Adrenal gland (tissue), 12 donors: ENCODE data around the gene CHMP4A. TPM values are rescaled to one million over a fixed set of nuclear protein-coding genes. Genes with fewer than 3 reads are reported as not detected.

ENCODE experiments used
- DNase-seq, 7 donors: peaks; one replicate each; pipeline ENCODE4 v3.0.0-alpha.2; 2019 to 2020
- H3K27ac ChIP-seq, 5 donors: fragments of 200-600 bp; sonication (generic) in 4 of 5; 1 replicate in 3 of 5; 2 replicates in 2 of 5; pipeline versions ENCODE4 v1.5.1 to v1.8.0; 2016 to 2020; ENCODE audit warnings: mild to moderate bottlenecking in 1 of 5
- H3K27me3 ChIP-seq: fragments of 200-600 bp; 2 replicates; pipeline ENCODE4 v1.8.0; 2021
- H3K36me3 ChIP-seq, 2 donors: fragments of 200-600 bp; replicated peaks in 1 of 2; 1 replicate in 1 of 2; 2 replicates in 1 of 2; pipeline versions ENCODE4 v1.5.1 to v1.8.0; 2018 to 2022
- H3K4me1 ChIP-seq, 2 donors: fragments of 200-600 bp; replicated peaks in 1 of 2; 1 replicate in 1 of 2; 2 replicates in 1 of 2; pipeline versions ENCODE4 v1.5.1 to v1.8.0; 2018 to 2021
- H3K4me3 ChIP-seq, 4 donors: fragments of 200-600 bp; sonication (generic) in 3 of 4; one replicate each; pipeline ENCODE4 v1.5.1; 2016 to 2018
- H3K9me3 ChIP-seq, 3 donors: fragments of 200-600 bp; sonication (generic) in 1 of 3; replicated peaks in 1 of 3; 1 replicate in 2 of 3; 2 replicates in 1 of 3; pipeline versions ENCODE4 v1.5.1 to v1.8.0; 2016 to 2021
- CTCF ChIP-seq, 6 experiments: fragments of 450-650 bp in 4 of 6; fragments of 200-600 bp in 2 of 6; sonication (generic) in 1 of 6; IDR thresholded peaks; 1 replicate in 5 of 6; 2 replicates in 1 of 6; pipeline versions ENCODE4 v1.5.1 to v1.8.0; 2016 to 2021; ENCODE audit warnings: antibody characterized with exemption in 6 of 6, mild to moderate bottlenecking in 2 of 6, moderate library complexity in 1 of 6
- POLR2A ChIP-seq, 2 donors: fragments of 450-650 bp; IDR thresholded peaks; one replicate each; pipeline ENCODE4 v1.6.1; 2017; ENCODE audit warnings: antibody characterized with exemption in 2 of 2, mild to moderate bottlenecking in 2 of 2, moderate library complexity in 1 of 2
- WGBS, 4 donors: extraction: QIAGEN DNeasy Blood & Tissue Kit in 2 of 4; methylation state at CpG; one replicate each; pipeline versions ENCODE4 v1.1.5 to v1.1.7; 2013 to 2017; 5-methylcytosine and 5-hydroxymethylcytosine counted together
- intact Hi-C, 2 donors: fragments of 100-400 bp; cut with DNase I; formaldehyde crosslinking; loops; one replicate each; pipeline versions ENCODE4 v1.14.1 to v1.15.0; 2022 to 2023
- polyA plus RNA-seq, 3 donors: library from polyadenylated mRNA; stranded (reverse); fragments of 200-250 nt in 2 of 3; fragments of 350-450 nt in 1 of 3; fragmentation: Illumina TruSeq in 1 of 3; extraction: RNeasy Lipid Tissue Mini Kit (QIAGEN cat#74804) in 1 of 3; gene quantifications; one replicate each; pipeline ENCODE4 v1.2.3, GENCODE V29; 2013 to 2014
- total RNA-seq, 9 donors: library from RNA; depleted of rRNA in 4 of 9; stranded (reverse); fragments of >200 nt in 4 of 9; fragments of 120-200 nt in 1 of 9; fragmentation: NEBNext Ultra II Directional in 1 of 9; extraction: Animal tissue kit (Norgen Biotek cat#: 25700) in 1 of 9; gene quantifications; one replicate each; pipeline versions ENCODE4 v1.1.0 to v1.2.4, GENCODE V29; 2013 to 2023
- donor health status: healthy with polysubstance abuse.
- donor health status: Bipolar disorder and iron deficiency.
- donor health status: DM: yes; HTN: yes; CAD: no.
- donor health status: DM: no; HTN: no; CAD: no.
- donor health status: DM: no; HTN: no; CAD: no.
- donor health status: DM: yes; HTN: yes; CAD: no.

CHMP4A gene
- total and polyA plus RNA-seq, 12 donors = 32.9 to 118 (median 59.0) TPM

GRCh38 chr14:24260780-24261157, 47.5 kb upstream of the CHMP4A start:
- 59 to 91% (median 83%) methylated on average over 2 to 4 of the region's 4 CpGs for WGBS, 4 donors
- H3K36me3 ChIP-seq = no peaks in the 10 kb centered on the region
- intact Hi-C loops = no loop called here
- no peak overlapping the region for H3K4me3 ChIP-seq
- no peak overlapping the region for H3K27ac ChIP-seq
- TF ChIP-seq CTCF (IDR thresholded peaks at IDR 0.05) (no peak), POLR2A (IDR thresholded peaks at IDR 0.05) (no peak)
- no peaks in the 10 kb centered on the region for H3K27me3 ChIP-seq
- no peaks in the 10 kb centered on the region for H3K4me1 ChIP-seq
- no peaks in the 10 kb centered on the region for H3K9me3 ChIP-seq
- DNase-seq = no peak

- DNase-seq = no peak
- Histone ChIP-seq H3K4me1 (no peaks in the 10 kb centered on the region), H3K4me3 (no peak overlapping the region), H3K27ac (peak overlapping the region in 1 of 5 donors; percentile 68), H3K27me3 (no peaks in the 10 kb centered on the region), H3K36me3 (no peaks in the 10 kb centered on the region), H3K9me3 (no peaks in the 10 kb centered on the region)
- intact Hi-C loops = no loop called here
- 84 to 87% (median 87%) methylated on average over 9 to 16 of the region's 16 CpGs for WGBS, 4 donors
- TF ChIP-seq CTCF (IDR thresholded peaks at IDR 0.05) = no peak
- no peak for TF ChIP-seq POLR2A (IDR thresholded peaks at IDR 0.05)
Measured at GRCh38 chr14:24260026-24260779, 46.9 kb upstream of the CHMP4A start.

- WGBS, 4 donors = 80 to 90% (median 85%) methylated on average over 11 to 16 of the region's 16 CpGs
- Histone ChIP-seq H3K9me3 (no peaks in the 10 kb centered on the region), H3K27me3 (no peaks in the 10 kb centered on the region), H3K36me3 (no peaks in the 10 kb centered on the region), H3K4me3 (no peak overlapping the region), H3K27ac (peak overlapping the region in 1 of 5 donors; percentile 68), H3K4me1 (no peaks in the 10 kb centered on the region)
- peak in 1 of 7 donors; percentile 40 for DNase-seq
- intact Hi-C loops = no loop called here
- no peak for TF ChIP-seq POLR2A (IDR thresholded peaks at IDR 0.05)
- no peak for TF ChIP-seq CTCF (IDR thresholded peaks at IDR 0.05)
Measured at GRCh38 chr14:24259282-24260025, 46.2 kb upstream of the CHMP4A start.

GRCh38 chr14:24258548-24259265, 45.4 kb upstream of the CHMP4A start:
- intact Hi-C loops = no loop called here
- no peak for DNase-seq
- Histone ChIP-seq H3K9me3 (no peaks in the 10 kb centered on the region), H3K4me1 (no peaks in the 10 kb centered on the region), H3K27ac (peak overlapping the region in 1 of 5 donors; percentile 68), H3K36me3 (no peaks in the 10 kb centered on the region), H3K4me3 (no peak overlapping the region), H3K27me3 (no peaks in the 10 kb centered on the region)
- WGBS, 4 donors = 88 to 92% (median 90%) methylated on average over 11 to 18 of the region's 18 CpGs
- TF ChIP-seq CTCF (IDR thresholded peaks at IDR 0.05) = no peak
- no peak for TF ChIP-seq POLR2A (IDR thresholded peaks at IDR 0.05)
